H9 (cell line): ENCODE results near the gene SCN5A. TPM values are rescaled to one million over a fixed set of nuclear protein-coding genes. Genes with fewer than 3 reads are reported as not detected.

Source experiments
- DNase-seq: peaks from one replicate; pipeline ENCODE4 v3.0.0-alpha.2; 2017
- H2AFZ ChIP-seq: one replicate; pipeline ENCODE4 v1.6.1; 2013; ENCODE audit warnings: mild to moderate bottlenecking, low read length, control low read depth, moderate library complexity
- H2AK5ac ChIP-seq: 2 replicates; pipeline ENCODE4 v1.6.1; 2013; ENCODE audit warnings: low read length, control low read depth, mixed read lengths; ENCODE audit not compliant: insufficient read length
- H2BK120ac ChIP-seq: one replicate; pipeline ENCODE4 v1.6.1; 2013; ENCODE audit warnings: low read depth, mild to moderate bottlenecking, low read length, control low read depth, inconsistent platforms; ENCODE audit not compliant: poor library complexity, severe bottlenecking
- H2BK12ac ChIP-seq: 2 replicates; pipeline ENCODE4 v1.6.1; 2013; ENCODE audit warnings: low read length, control low read depth, mixed read lengths, low read depth; ENCODE audit not compliant: insufficient read length
- H2BK15ac ChIP-seq: 2 replicates; pipeline ENCODE4 v1.6.1; 2013; ENCODE audit warnings: low read depth, low read length, control low read depth
- H2BK20ac ChIP-seq: one replicate; pipeline ENCODE4 v1.6.1; 2013; ENCODE audit warnings: low read depth, mild to moderate bottlenecking, low read length, control low read depth, inconsistent platforms; ENCODE audit not compliant: poor library complexity, severe bottlenecking
- H2BK5ac ChIP-seq: 2 replicates; pipeline ENCODE4 v1.6.1; 2013; ENCODE audit warnings: low read length, control low read depth, mixed read lengths; ENCODE audit not compliant: insufficient read length
- H3K14ac ChIP-seq: 2 replicates; pipeline ENCODE4 v1.6.1; 2013; ENCODE audit warnings: low read length, control low read depth; ENCODE audit not compliant: insufficient read depth
- H3K18ac ChIP-seq: 2 replicates; pipeline ENCODE4 v1.6.1; 2013; ENCODE audit warnings: low read depth, mild to moderate bottlenecking, mixed read lengths, low read length, control low read depth; ENCODE audit not compliant: insufficient read length
- H3K23ac ChIP-seq: 2 replicates; pipeline ENCODE4 v1.6.1; 2013; ENCODE audit warnings: low read length, control low read depth, mixed read lengths, low read depth; ENCODE audit not compliant: insufficient read length
- H3K23me2 ChIP-seq: 2 replicates; pipeline ENCODE4 v1.6.1; 2013; ENCODE audit warnings: low read depth, mild to moderate bottlenecking, mixed read lengths, low read length, control low read depth; ENCODE audit not compliant: insufficient read length, poor library complexity, severe bottlenecking
- H3K27ac ChIP-seq: 2 replicates; pipeline ENCODE4 v1.5.1; 2013; ENCODE audit warnings: low read length, control low read depth, mixed read lengths, low read depth; ENCODE audit not compliant: insufficient read length
- H3K27me3 ChIP-seq: 2 replicates; pipeline ENCODE4 v1.6.1; 2013; ENCODE audit warnings: low read length, control low read depth, inconsistent platforms; ENCODE audit not compliant: insufficient read depth
- H3K4ac ChIP-seq: 2 replicates; pipeline ENCODE4 v1.6.1; 2013; ENCODE audit warnings: low read depth, mild to moderate bottlenecking, control low read depth, inconsistent platforms, low read length, moderate library complexity
- H3K4me1 ChIP-seq: 2 replicates; pipeline ENCODE4 v1.6.1; 2013; ENCODE audit warnings: low read length, control low read depth, inconsistent platforms; ENCODE audit not compliant: insufficient read depth
- H3K4me2 ChIP-seq: 2 replicates; pipeline ENCODE4 v1.6.1; 2013; ENCODE audit warnings: low read length, control low read depth, mixed read lengths; ENCODE audit not compliant: insufficient read length, insufficient read depth
- H3K56ac ChIP-seq: 2 replicates; pipeline ENCODE4 v1.6.1; 2013; ENCODE audit warnings: low read depth, mild to moderate bottlenecking, mixed read lengths, low read length, control low read depth; ENCODE audit not compliant: insufficient read length
- H3K79me1 ChIP-seq: 2 replicates; pipeline ENCODE4 v1.6.1; 2013; ENCODE audit warnings: low read depth, mild to moderate bottlenecking, moderate library complexity, low read length, control low read depth, inconsistent platforms; ENCODE audit not compliant: insufficient read depth, poor library complexity, severe bottlenecking
- H3K79me2 ChIP-seq: 2 replicates; pipeline ENCODE4 v1.6.1; 2013; ENCODE audit warnings: low read length, control low read depth, inconsistent platforms; ENCODE audit not compliant: insufficient read depth
- H3K9ac ChIP-seq: 2 replicates; pipeline ENCODE4 v1.6.1; 2013; ENCODE audit warnings: low read length, control low read depth, mixed read lengths; ENCODE audit not compliant: insufficient read length; ENCODE audit errors: extremely low read depth
- H3K9me3 ChIP-seq: one replicate; pipeline ENCODE4 v1.6.1; 2013; ENCODE audit warnings: low read depth, low read length, inconsistent platforms; ENCODE audit not compliant: control insufficient read depth
- H3T11ph ChIP-seq: one replicate; pipeline ENCODE4 v1.6.1; 2013; ENCODE audit warnings: mild to moderate bottlenecking, low read length, control low read depth, inconsistent platforms
- H4K20me1 ChIP-seq: one replicate; pipeline ENCODE4 v1.6.1; 2013; ENCODE audit not compliant: control insufficient read depth, insufficient read length, insufficient read depth
- H4K5ac ChIP-seq: 2 replicates; pipeline ENCODE4 v1.6.1; 2013; ENCODE audit warnings: low read depth, mild to moderate bottlenecking, mixed read lengths, low read length, control low read depth; ENCODE audit not compliant: insufficient read length
- H4K8ac ChIP-seq: replicated peaks from 2 replicates; pipeline ENCODE4 v1.6.1; 2013; ENCODE audit warnings: low read length, control low read depth, mixed read lengths, low read depth; ENCODE audit not compliant: insufficient read length
- H4K91ac ChIP-seq: 2 replicates; pipeline ENCODE4 v1.6.1; 2013; ENCODE audit warnings: low read depth, mild to moderate bottlenecking, moderate library complexity, mixed read lengths, low read length, control low read depth; ENCODE audit not compliant: insufficient read length
- H3K27ac Mint-ChIP-seq, 3 experiments: 2 replicates in 2 of 3; 3 replicates in 1 of 3; pipeline ENCODE4 v1.8.0; 2020 to 2021; ENCODE audit warnings: mixed read lengths in 3 of 3, mild to moderate bottlenecking in 1 of 3, moderate library complexity in 1 of 3
- H3K27me3 Mint-ChIP-seq: 2 replicates; pipeline ENCODE4 v1.8.0; 2021; ENCODE audit warnings: low read depth, mild to moderate bottlenecking, moderate library complexity, mixed read lengths
- H3K36me3 Mint-ChIP-seq, 3 experiments: 2 replicates in 2 of 3; 3 replicates in 1 of 3; pipeline ENCODE4 v1.8.0; 2020 to 2021; ENCODE audit warnings: low read depth in 3 of 3, mixed read lengths in 3 of 3; ENCODE audit not compliant: insufficient read depth in 1 of 3
- H3K4me1 Mint-ChIP-seq, 2 experiments: 2 replicates each; pipeline ENCODE4 v1.8.0; 2020; ENCODE audit warnings: mixed read lengths in 2 of 2
- H3K4me3 Mint-ChIP-seq, 2 experiments: 2 replicates in 1 of 2; 3 replicates in 1 of 2; pipeline ENCODE4 v1.8.0; 2020 to 2021; ENCODE audit warnings: mild to moderate bottlenecking in 2 of 2, mixed read lengths in 2 of 2, moderate library complexity in 1 of 2
- H3K9me3 Mint-ChIP-seq, 2 experiments: 2 replicates in 1 of 2; 3 replicates in 1 of 2; pipeline ENCODE4 v1.8.0; 2020; ENCODE audit warnings: mild to moderate bottlenecking in 2 of 2, mixed read lengths in 2 of 2, moderate library complexity in 1 of 2
- CTCF ChIP-seq: fragments of 200-600 bp; sonication (generic); conservative IDR thresholded peaks from 3 replicates; pipeline ENCODE4 v1.8.0; 2021; ENCODE audit warnings: antibody characterized with exemption, mild to moderate bottlenecking
- WGBS: extraction: QIAGEN DNeasy Blood & Tissue Kit; methylation state at CpG from one replicate; pipeline ENCODE4 v1.1.7; 2013; ENCODE audit warnings: missing lambda C conversion rate, low lambda C conversion rate, mixed read lengths; ENCODE audit not compliant: insufficient read length; ENCODE audit errors: extremely low coverage; 5-methylcytosine and 5-hydroxymethylcytosine counted together
- total RNA-seq: library from RNA; stranded (reverse); gene quantifications from 2 replicates; pipeline ENCODE4 v1.2.1, GENCODE V29; 2021

SCN5A gene
- total RNA-seq, 1 experiment from 2014 or later, result 6.5 TPM

- Mint-ChIP-seq H3K27me3 (no peaks in the 10 kb centered on the region), H3K4me3 (no peak overlapping the region), H3K36me3 (peaks cover 11 to 41% (median 18%) of the 10 kb centered on the region in 3 experiments; a peak in 5 of 7 replicates), H3K4me1 (peaks cover 7% of the 10 kb centered on the region in 2 experiments), H3K9me3 (no peaks in the 10 kb centered on the region), H3K27ac (no peak overlapping the region)
- Histone ChIP-seq H3K79me1 (no peaks in the 10 kb centered on the region), H3K9ac (no peak overlapping the region), H4K91ac (no peak overlapping the region), H2BK12ac (no peak overlapping the region), H4K8ac (no peak overlapping the region), H3K14ac (no peak overlapping the region), H3K23ac (no peak overlapping the region), H3K23me2 (peaks cover 4% of the 10 kb centered on the region), H3K4me1 (no peaks in the 10 kb centered on the region), H2BK15ac (no peak overlapping the region), H4K5ac (no peak overlapping the region), H2AK5ac (no peak overlapping the region), H3K27ac (no peak overlapping the region), H3T11ph (no peak overlapping the region), H3K9me3 (no peaks in the 10 kb centered on the region), H3K27me3 (no peaks in the 10 kb centered on the region), H2BK5ac (no peak overlapping the region), H3K18ac (no peak overlapping the region), H2BK120ac (no peak overlapping the region), H3K79me2 (no peaks in the 10 kb centered on the region), H3K4me2 (no peak overlapping the region), H2AFZ (no peak overlapping the region), H3K56ac (no peak overlapping the region), H4K20me1 (no peaks in the 10 kb centered on the region), H3K4ac (no peak overlapping the region), H2BK20ac (no peak overlapping the region)
- WGBS, result no CpG with 5 or more reads among the region's 2 CpGs
- TF ChIP-seq CTCF, result no peak
- DNase-seq, result no peak
These were observed 148.6 kb downstream of the SCN5A start for GRCh38 chr3:38500688-38501417.

Other genes with a start within 250 kb of the SCN5A start
- gene ACVR2B, start 195.8 kb downstream of the SCN5A start, total RNA-seq, result 99.9 and 105 TPM in 2 replicates
- 14.1 and 15.0 TPM in 2 replicates for gene EXOG, start 153.3 kb downstream of the SCN5A start, total RNA-seq
- gene SCN10A, start 166.5 kb upstream of the SCN5A start, total RNA-seq, result not detected in 2 replicates